ENCODE results near the gene KRR1. TPM values are rescaled to one million over a fixed set of nuclear protein-coding genes. Genes with fewer than 3 reads are reported as not detected.

KRR1 gene
- total and polyA plus RNA-seq, 2 experiments from 2014 or later = 55.7 to 120 TPM

- Mint-ChIP-seq H3K36me3 (ENCODE audit: low read depth) (no peaks in the 10 kb centered on the region), H3K4me1 (peaks cover 14% of the 10 kb centered on the region; the same call in 2 of the 3 replicates), H3K27ac (no peak overlapping the region), H3K4me3 (no peak overlapping the region), H3K27me3 (ENCODE audit: insufficient read depth, low read depth, poor library complexity) (no peaks in the 10 kb centered on the region), H3K9me3 (no peaks in the 10 kb centered on the region)
- Histone ChIP-seq H3K27me3 (ENCODE audit: insufficient read depth) (no peaks in the 10 kb centered on the region), H3K79me2 (replicated peaks; ENCODE audit: insufficient read depth) (no peaks in the 10 kb centered on the region), H3K9me2 (ENCODE audit: insufficient read depth) (no peaks in the 10 kb centered on the region), H3K4me3 (no peak overlapping the region), H2AFZ (no peak overlapping the region), H3K4me2 (no peak overlapping the region), H3F3A (replicated peaks; ENCODE audit: low read depth) (no peaks in the 10 kb centered on the region), H3K27ac (ENCODE audit: low read depth) (no peak overlapping the region), H3K4me1 (ENCODE audit: insufficient read depth) (no peaks in the 10 kb centered on the region), H3K36me3 (ENCODE audit: insufficient read depth) (no peaks in the 10 kb centered on the region), H4K20me1 (replicated peaks; ENCODE audit: insufficient read depth) (no peaks in the 10 kb centered on the region)
- ATAC-seq (no peak), DNase-seq (ENCODE audit: low spot score) (no peak)
- TF ChIP-seq ZNF462 (CRISPR knock-in tag; IDR thresholded peaks at IDR 0.05) (no peak), EZH2phosphoT487 (IDR thresholded peaks at IDR 0.05; ENCODE audit: unreplicated experiment) (no peak), JUNB (IDR thresholded peaks at IDR 0.05; ENCODE audit: unreplicated experiment) (no peak), ZNF114 (CRISPR knock-in tag; IDR thresholded peaks at IDR 0.05) (no peak), NANOG (IDR thresholded peaks at IDR 0.05; ENCODE audit: borderline replicate concordance) (no peak), POLR2AphosphoS5 (IDR thresholded peaks at IDR 0.05; ENCODE audit: low read depth) (no peak), EZH2 (IDR thresholded peaks at IDR 0.05; ENCODE audit: low read depth, unreplicated experiment) (no peak), CTCF (conservative IDR thresholded peaks at IDR 0.05; ENCODE audit: low read depth in 2 of 2) (no peak), STAT1 (IDR thresholded peaks at IDR 0.05; ENCODE audit: unreplicated experiment) (no peak), CREB1 (CRISPR knock-in tag; IDR thresholded peaks at IDR 0.05; ENCODE audit: low read depth) (no peak), ZNF331 (CRISPR knock-in tag; IDR thresholded peaks at IDR 0.05; ENCODE audit: low read depth) (no peak)
- TF ChIP-seq, protein P1, sequence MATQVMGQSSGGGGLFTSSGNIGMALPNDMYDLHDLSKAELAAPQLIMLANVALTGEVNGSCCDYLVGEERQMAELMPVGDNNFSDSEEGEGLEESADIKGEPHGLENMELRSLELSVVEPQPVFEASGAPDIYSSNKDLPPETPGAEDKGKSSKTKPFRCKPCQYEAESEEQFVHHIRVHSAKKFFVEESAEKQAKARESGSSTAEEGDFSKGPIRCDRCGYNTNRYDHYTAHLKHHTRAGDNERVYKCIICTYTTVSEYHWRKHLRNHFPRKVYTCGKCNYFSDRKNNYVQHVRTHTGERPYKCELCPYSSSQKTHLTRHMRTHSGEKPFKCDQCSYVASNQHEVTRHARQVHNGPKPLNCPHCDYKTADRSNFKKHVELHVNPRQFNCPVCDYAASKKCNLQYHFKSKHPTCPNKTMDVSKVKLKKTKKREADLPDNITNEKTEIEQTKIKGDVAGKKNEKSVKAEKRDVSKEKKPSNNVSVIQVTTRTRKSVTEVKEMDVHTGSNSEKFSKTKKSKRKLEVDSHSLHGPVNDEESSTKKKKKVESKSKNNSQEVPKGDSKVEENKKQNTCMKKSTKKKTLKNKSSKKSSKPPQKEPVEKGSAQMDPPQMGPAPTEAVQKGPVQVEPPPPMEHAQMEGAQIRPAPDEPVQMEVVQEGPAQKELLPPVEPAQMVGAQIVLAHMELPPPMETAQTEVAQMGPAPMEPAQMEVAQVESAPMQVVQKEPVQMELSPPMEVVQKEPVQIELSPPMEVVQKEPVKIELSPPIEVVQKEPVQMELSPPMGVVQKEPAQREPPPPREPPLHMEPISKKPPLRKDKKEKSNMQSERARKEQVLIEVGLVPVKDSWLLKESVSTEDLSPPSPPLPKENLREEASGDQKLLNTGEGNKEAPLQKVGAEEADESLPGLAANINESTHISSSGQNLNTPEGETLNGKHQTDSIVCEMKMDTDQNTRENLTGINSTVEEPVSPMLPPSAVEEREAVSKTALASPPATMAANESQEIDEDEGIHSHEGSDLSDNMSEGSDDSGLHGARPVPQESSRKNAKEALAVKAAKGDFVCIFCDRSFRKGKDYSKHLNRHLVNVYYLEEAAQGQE (IDR thresholded peaks at IDR 0.05; ENCODE audit: unreplicated experiment) = no peak
- TF ChIP-seq, protein P2, sequence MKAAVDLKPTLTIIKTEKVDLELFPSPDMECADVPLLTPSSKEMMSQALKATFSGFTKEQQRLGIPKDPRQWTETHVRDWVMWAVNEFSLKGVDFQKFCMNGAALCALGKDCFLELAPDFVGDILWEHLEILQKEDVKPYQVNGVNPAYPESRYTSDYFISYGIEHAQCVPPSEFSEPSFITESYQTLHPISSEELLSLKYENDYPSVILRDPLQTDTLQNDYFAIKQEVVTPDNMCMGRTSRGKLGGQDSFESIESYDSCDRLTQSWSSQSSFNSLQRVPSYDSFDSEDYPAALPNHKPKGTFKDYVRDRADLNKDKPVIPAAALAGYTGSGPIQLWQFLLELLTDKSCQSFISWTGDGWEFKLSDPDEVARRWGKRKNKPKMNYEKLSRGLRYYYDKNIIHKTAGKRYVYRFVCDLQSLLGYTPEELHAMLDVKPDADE (IDR thresholded peaks at IDR 0.05) = no peak
These were observed 20.2 kb downstream of the KRR1 start for GRCh38 chr12:75491169-75491568.
